H1 (cell line): ENCODE measurements around the gene STIM1. TPM values are rescaled to one million over a fixed set of nuclear protein-coding genes. Genes with fewer than 3 reads are reported as not detected.

ENCODE experiments used
- CTCF ChIA-PET: fragments of 300-600 bp; sonication (Branson Sonifier 250); formaldehyde crosslinking; loops from one replicate; lab custom pipeline; 2021; ENCODE audit not compliant: partially characterized antibody; lab: Charles Lee
- POLR2A ChIA-PET: fragments of 300-600 bp; sonication (Branson Sonifier 250); formaldehyde crosslinking; loops from one replicate; lab custom pipeline; 2021; ENCODE audit warnings: inconsistent platforms; ENCODE audit not compliant: partially characterized antibody; lab: Charles Lee
- DNase-seq, 2 experiments: peaks; one replicate each; pipeline versions ENCODE4 v3.0.0 to v3.0.0-alpha.2; 2010 to 2022; ENCODE audit warnings: low spot score in 2 of 2, low read depth in 1 of 2, mixed read lengths in 1 of 2
- FAIRE-seq: peaks from 2 replicates; lab custom pipeline; 2011; peaks lifted over from hg19 to GRCh38; lab: Jason Lieb, UNC
- H2AFZ ChIP-seq: 2 replicates; pipeline ENCODE4 v1.8.1; 2012; ENCODE audit warnings: low read length, inconsistent platforms
- H2AK5ac ChIP-seq: 2 replicates; pipeline ENCODE4 v1.6.1; 2013; ENCODE audit warnings: low read depth, low read length
- H2BK120ac ChIP-seq: replicated peaks from 2 replicates; pipeline ENCODE3; 2013; ENCODE audit warnings: low read depth, low read length, inconsistent platforms
- H2BK12ac ChIP-seq: 2 replicates; pipeline ENCODE4 v1.6.1; 2013; ENCODE audit warnings: low read depth, low read length
- H2BK15ac ChIP-seq: 2 replicates; pipeline ENCODE4 v1.6.1; 2013; ENCODE audit warnings: low read length
- H2BK20ac ChIP-seq: 2 replicates; pipeline ENCODE4 v1.6.1; 2013; ENCODE audit warnings: low read length
- H2BK5ac ChIP-seq: 2 replicates; pipeline ENCODE4 v1.6.1; 2013; ENCODE audit warnings: low read depth, low read length
- H3K14ac ChIP-seq: 2 replicates; pipeline ENCODE4 v1.6.1; 2013; ENCODE audit warnings: inconsistent platforms; ENCODE audit not compliant: insufficient read length
- H3K18ac ChIP-seq: 2 replicates; pipeline ENCODE4 v1.6.1; 2013; ENCODE audit warnings: low read length; ENCODE audit errors: extremely low read depth
- H3K23ac ChIP-seq: 2 replicates; pipeline ENCODE4 v1.6.1; 2013; ENCODE audit warnings: inconsistent platforms; ENCODE audit not compliant: insufficient read length
- H3K23me2 ChIP-seq: 2 replicates; pipeline ENCODE4 v1.6.1; 2013; ENCODE audit warnings: low read depth, low read length
- H3K27ac ChIP-seq: 2 replicates; pipeline ENCODE4 v1.6.1; 2011; ENCODE audit warnings: low read depth, low read length, inconsistent platforms
- H3K27me3 ChIP-seq, 4 experiments: replicated peaks in 1 of 4; 1 replicate in 1 of 4; 2 replicates in 3 of 4; pipeline versions ENCODE4 v1.6.1 to v1.8.1; 2011 to 2013; ENCODE audit warnings: low read length in 3 of 4, mild to moderate bottlenecking in 3 of 4, inconsistent platforms in 2 of 4, mixed read lengths in 2 of 4, moderate library complexity in 1 of 4; ENCODE audit not compliant: control insufficient read depth in 3 of 4, insufficient read depth in 3 of 4; ENCODE audit errors: extremely low read depth in 1 of 4
- H3K36me3 ChIP-seq, 4 experiments: 2 replicates each; pipeline versions ENCODE4 v1.6.1 to v1.8.1; 2011 to 2013; ENCODE audit warnings: mild to moderate bottlenecking in 4 of 4, low read length in 3 of 4, moderate library complexity in 2 of 4, control low read depth in 1 of 4, inconsistent platforms in 1 of 4; ENCODE audit not compliant: insufficient read depth in 4 of 4, control insufficient read depth in 2 of 4
- H3K4ac ChIP-seq: replicated peaks from 2 replicates; pipeline ENCODE3; 2013; ENCODE audit warnings: low read length, low read depth, mixed read lengths, inconsistent platforms; ENCODE audit not compliant: insufficient read length
- H3K4me1 ChIP-seq, 4 experiments: replicated peaks in 1 of 4; 1 replicate in 1 of 4; 2 replicates in 3 of 4; pipeline versions ENCODE4 v1.6.1 to v1.8.1; 2011 to 2013; ENCODE audit warnings: low read length in 3 of 4, inconsistent platforms in 2 of 4, mixed read lengths in 1 of 4; ENCODE audit not compliant: insufficient read depth in 4 of 4, control insufficient read depth in 3 of 4
- H3K4me2 ChIP-seq, 2 experiments: 2 replicates each; pipeline versions ENCODE4 v1.6.1 to v1.8.1; 2011 to 2013; ENCODE audit warnings: low read depth in 2 of 2, low read length in 2 of 2, control low read depth in 1 of 2, inconsistent platforms in 1 of 2, mild to moderate bottlenecking in 1 of 2; ENCODE audit not compliant: insufficient read depth in 1 of 2
- H3K4me3 ChIP-seq, 4 experiments: fragments of 200-600, 300-600 bp in 1 of 4; sonication (generic), shearing (Covaris generic), sonication (Bioruptor Twin) in 1 of 4; 2 replicates each; pipeline versions ENCODE4 v1.5.1 to v1.8.1; 2011 to 2016; ENCODE audit warnings: low read length in 4 of 4, low read depth in 3 of 4, control low read depth in 2 of 4, inconsistent platforms in 2 of 4, mild to moderate bottlenecking in 2 of 4, mixed read lengths in 1 of 4, moderate library complexity in 1 of 4; ENCODE audit not compliant: insufficient read depth in 2 of 4; ENCODE audit errors: extremely low read depth in 1 of 4
- H3K56ac ChIP-seq: replicated peaks from 2 replicates; pipeline ENCODE3; 2013; ENCODE audit warnings: low read depth, mild to moderate bottlenecking, mixed read lengths, low read length, inconsistent platforms; ENCODE audit not compliant: insufficient read length
- H3K79me1 ChIP-seq: 2 replicates; pipeline ENCODE4 v1.6.1; 2013; ENCODE audit warnings: low read depth, low read length, control low read depth
- H3K79me2 ChIP-seq, 2 experiments: 2 replicates each; pipeline versions ENCODE4 v1.6.1 to v1.8.1; 2012 to 2013; ENCODE audit warnings: low read length in 2 of 2, mild to moderate bottlenecking in 2 of 2, inconsistent platforms in 1 of 2; ENCODE audit not compliant: insufficient read depth in 2 of 2, control insufficient read depth in 1 of 2
- H3K9ac ChIP-seq, 4 experiments: replicated peaks in 1 of 4; 1 replicate in 1 of 4; 2 replicates in 3 of 4; pipeline versions ENCODE4 v1.6.1 to v1.8.1; 2011 to 2013; ENCODE audit warnings: low read depth in 3 of 4, low read length in 3 of 4, control low read depth in 2 of 4, mild to moderate bottlenecking in 2 of 4, moderate library complexity in 2 of 4, inconsistent platforms in 1 of 4; ENCODE audit errors: extremely low read depth in 1 of 4
- H3K9me3 ChIP-seq, 2 experiments: 2 replicates each; pipeline versions ENCODE4 v1.6.1 to v1.8.1; 2012 to 2013; ENCODE audit warnings: mild to moderate bottlenecking in 2 of 2, moderate library complexity in 2 of 2, control low read depth in 1 of 2, inconsistent platforms in 1 of 2, low read depth in 1 of 2, low read length in 1 of 2, mixed read lengths in 1 of 2; ENCODE audit not compliant: insufficient read depth in 2 of 2
- H4K20me1 ChIP-seq, 2 experiments: replicated peaks in 1 of 2; 2 replicates each; pipeline versions ENCODE3 to v1.8.1; 2011 to 2013; ENCODE audit warnings: inconsistent platforms in 2 of 2, low read length in 2 of 2, mild to moderate bottlenecking in 1 of 2; ENCODE audit not compliant: insufficient read depth in 2 of 2, control insufficient read depth in 1 of 2
- H4K5ac ChIP-seq: 2 replicates; pipeline ENCODE4 v1.6.1; 2013; ENCODE audit warnings: low read length, low read depth, mixed read lengths, inconsistent platforms; ENCODE audit not compliant: insufficient read length
- H4K8ac ChIP-seq: 2 replicates; pipeline ENCODE4 v1.8.0; 2013; ENCODE audit warnings: mild to moderate bottlenecking, moderate library complexity, low read length, inconsistent platforms; ENCODE audit not compliant: insufficient read depth; ENCODE audit errors: extremely low read depth
- H4K91ac ChIP-seq: replicated peaks from 2 replicates; pipeline ENCODE3; 2013; ENCODE audit warnings: low read length, mixed read lengths, inconsistent platforms; ENCODE audit not compliant: insufficient read length
- CBX5 ChIP-seq: fragments of 300-800, 300-1000 bp; sonication (generic); IDR thresholded peaks from 2 replicates; pipeline ENCODE4 v1.7.1; 2016; ENCODE audit warnings: antibody characterized with exemption, low read length, low read depth
- EGR1 ChIP-seq: IDR thresholded peaks from 2 replicates; pipeline ENCODE4 v1.6.1; 2011; ENCODE audit warnings: low read depth, low read length, borderline replicate concordance
- FOSL1 ChIP-seq: IDR thresholded peaks from 2 replicates; pipeline ENCODE4 v1.6.1; 2011; ENCODE audit warnings: mild to moderate bottlenecking, low read depth, low read length, moderate library complexity; ENCODE audit not compliant: insufficient read depth
- NANOG ChIP-seq: IDR thresholded peaks from 2 replicates; pipeline ENCODE4 v1.6.1; 2011; ENCODE audit warnings: low read length, low read depth, mild to moderate bottlenecking, inconsistent platforms; ENCODE audit not compliant: insufficient read depth, poor library complexity, severe bottlenecking
- NRF1 ChIP-seq: IDR thresholded peaks from 2 replicates; pipeline ENCODE4 v1.6.1; 2011; ENCODE audit warnings: mild to moderate bottlenecking, low read depth, low read length, improper control_type of control experiment
- RBBP5 ChIP-seq: IDR thresholded peaks from 2 replicates; pipeline ENCODE4 v1.7.1; 2012; ENCODE audit warnings: low read depth, mild to moderate bottlenecking, inconsistent platforms, low read length, moderate library complexity, borderline replicate concordance
- TAF7 ChIP-seq: optimal IDR thresholded peaks from 2 replicates; pipeline ENCODE3; 2011; ENCODE audit warnings: low read depth, mild to moderate bottlenecking, inconsistent platforms, low read length, moderate library complexity, borderline replicate concordance
- USF2 ChIP-seq: IDR thresholded peaks from 2 replicates; pipeline ENCODE4 v1.6.1; 2011; ENCODE audit warnings: low read length, improper control_type of control experiment
- ZNF274 ChIP-seq: IDR thresholded peaks from 2 replicates; pipeline ENCODE4 v1.7.0; 2012; ENCODE audit warnings: low read length, borderline replicate concordance; ENCODE audit errors: extremely low read depth
- WGBS, 2 experiments: shearing (Covaris generic) in 1 of 2; methylation state at CpG; one replicate each; pipeline versions ENCODE4 v1.1.6 to v1.1.7; 2013 to 2015; ENCODE audit warnings: low lambda C conversion rate in 2 of 2, mixed read lengths in 2 of 2, inconsistent platforms in 1 of 2, low coverage in 1 of 2, missing lambda C conversion rate in 1 of 2; ENCODE audit not compliant: insufficient replicate concordance in 2 of 2, insufficient coverage in 1 of 2, insufficient read length in 1 of 2; ENCODE audit errors: extremely low coverage in 1 of 2, missing lambda C conversion rate in 1 of 2; 5-methylcytosine and 5-hydroxymethylcytosine counted together
- polyA plus RNA-seq, 7 experiments: library from polyadenylated mRNA; depleted of rRNA in 3 of 7; stranded (reverse) in 5 of 7; unstranded in 2 of 7; fragments of >200 nt in 5 of 7; fragments of 200-250 nt in 2 of 7; gene quantifications; 1 replicate in 5 of 7; 2 replicates in 1 of 7; 4 replicates in 1 of 7; pipeline versions ENCODE4 v1.2.1 to v1.2.3, GENCODE V29; 2011 to 2013; ENCODE audit warnings: missing spikeins in 2 of 7, mixed read lengths in 2 of 7
- total RNA-seq: library from RNA; stranded (reverse); fragmentation: NEBNext Ultra II Directional; extraction: Animal tissue kit (Norgen Biotek cat#: 25700); gene quantifications from 2 replicates; pipeline ENCODE4 v1.2.1, GENCODE V29; 2021

Gene STIM1
- total and polyA plus RNA-seq, 2 of the 8 experiments (the other 6 are each of a cell fraction or from before 2014, with no cell fraction given), result 11.1 to 12.2 TPM

GRCh38 chr11:3901249-3902025 lies 46.0 kb downstream of the STIM1 start:
- Histone ChIP-seq H3K14ac (no peak overlapping the region), H2AFZ (no peak overlapping the region), H2BK20ac (no peak overlapping the region), H3K9me3 (peaks cover 3 to 7% of the 10 kb centered on the region in 2 experiments; a peak in 2 of 4 replicates), H3K79me2 (no peaks in the 10 kb centered on the region), H2BK5ac (no peak overlapping the region), H4K8ac (no peak overlapping the region), H3K27me3 (no peaks in the 10 kb centered on the region), H3K4me2 (no peak overlapping the region), H3K27ac (no peak overlapping the region), H2BK120ac (no peak overlapping the region), H3K9ac (no peak overlapping the region), H3K4me3 (no peak overlapping the region), H3K4me1 (peaks cover 0 to 5% (median 0%) of the 10 kb centered on the region in 4 experiments; a peak in 1 of 7 replicates), H3K18ac (no peak overlapping the region), H2BK15ac (no peak overlapping the region), H3K36me3 (no peaks in the 10 kb centered on the region), H3K4ac (no peak overlapping the region), H3K56ac (no peak overlapping the region), H3K79me1 (peaks cover 3% of the 10 kb centered on the region; the same call in 1 of the 2 replicates), H4K5ac (no peak overlapping the region), H3K23ac (no peak overlapping the region), H2BK12ac (no peak overlapping the region), H4K20me1 (peaks cover 0 to 2% of the 10 kb centered on the region in 2 experiments), H2AK5ac (no peak overlapping the region), H3K23me2 (no peaks in the 10 kb centered on the region), H4K91ac (no peak overlapping the region)
- 84% methylated on average over 6 of the region's 6 CpGs; no CpG with 5 or more reads in 1 of the 2 experiments for WGBS, 2 experiments
- TF ChIP-seq NANOG (no peak), TAF7 (no peak), RBBP5 (no peak), ZNF274 (no peak), CBX5 (no peak), FOSL1 (no peak), EGR1 (no peak), NRF1 (no peak), USF2 (no peak)
- ChIA-PET POLR2A (no interaction called here), CTCF (interaction anchor here (0.6 to 2.6 kb wide), 7 partner anchors 21 to 94 kb away, joined by 3 to 14 read pairs (median 3); partner anchors contain the start of gene STIM1)
- DNase-seq (no peak), FAIRE-seq (no peak)
